OCI-LY1 (cell line): ENCODE results near the gene ARFGAP2.

ENCODE experiments used
- CTCF ChIP-seq: fragments of 200-600 bp; sonication (generic), shearing (Covaris generic); IDR thresholded peaks from 2 replicates; pipeline ENCODE4 v1.5.1; 2017; ENCODE audit warnings: mild to moderate bottlenecking, antibody characterized with exemption, low read length, moderate library complexity, mixed read lengths
- EZH2 ChIP-seq: fragments of 200-600 bp; sonication (generic), shearing (Covaris generic); IDR thresholded peaks from 2 replicates; pipeline ENCODE4 v1.8.0; 2017; ENCODE audit warnings: borderline replicate concordance, mixed run types, mild to moderate bottlenecking, antibody characterized with exemption, low read length, moderate library complexity, mixed read lengths

GRCh38 chr11:47220401-47220821, 43.7 kb upstream of the ARFGAP2 start:
- no peak for TF ChIP-seq CTCF
- TF ChIP-seq EZH2: no peak
